HG02610 (cell line): Measurements from ENCODE around the gene RNU1-2.
"Not testable (repeated sequence)": the region's sequence is repeated elsewhere in the genome, so short reads cannot be mapped to it uniquely, and the experiment has no call there.

ENCODE experiments used
- ATAC-seq: cut with Tn5 transposase; IDR thresholded peaks from one replicate; pipeline ENCODE4 v1.9.1; 2021; ENCODE audit warnings: mild to moderate bottlenecking, moderate library complexity; ENCODE audit not compliant: unreplicated experiment

The RNU1-2 gene

GRCh38 chr1:16925635-16926490 lies 30.1 kb downstream of the RNU1-2 start:
- no peak for ATAC-seq

DNA sequence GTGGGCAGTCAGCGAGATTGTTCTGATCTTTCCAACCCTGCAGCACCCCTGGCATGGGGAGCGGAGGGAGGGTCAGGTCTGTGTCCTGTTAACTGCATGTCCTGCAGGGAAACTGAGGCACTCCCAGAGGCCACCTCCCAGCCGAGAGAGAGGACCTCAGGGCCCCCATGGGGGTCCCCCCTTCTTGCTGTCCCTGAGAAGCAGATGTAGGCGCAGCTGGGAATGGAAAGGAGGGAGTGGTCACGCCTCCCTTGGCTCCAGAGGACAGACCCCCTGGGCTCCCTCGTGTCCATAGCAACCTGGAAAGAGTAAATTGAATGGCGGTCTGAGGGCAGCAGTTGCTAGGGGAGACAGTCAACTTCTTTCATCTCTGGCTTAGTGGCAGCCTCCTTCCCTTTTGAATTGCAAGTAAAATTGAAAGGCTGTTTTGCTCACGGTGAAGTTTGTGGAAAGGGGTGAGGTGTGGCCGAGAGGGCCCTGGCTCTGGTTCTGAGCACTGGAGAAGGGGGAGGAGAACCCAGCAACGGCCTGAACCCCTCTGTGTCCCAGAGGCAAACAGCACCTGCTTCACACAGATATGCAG lies 30.8 kb downstream of the RNU1-2 start:
- no peak for ATAC-seq

DNA sequence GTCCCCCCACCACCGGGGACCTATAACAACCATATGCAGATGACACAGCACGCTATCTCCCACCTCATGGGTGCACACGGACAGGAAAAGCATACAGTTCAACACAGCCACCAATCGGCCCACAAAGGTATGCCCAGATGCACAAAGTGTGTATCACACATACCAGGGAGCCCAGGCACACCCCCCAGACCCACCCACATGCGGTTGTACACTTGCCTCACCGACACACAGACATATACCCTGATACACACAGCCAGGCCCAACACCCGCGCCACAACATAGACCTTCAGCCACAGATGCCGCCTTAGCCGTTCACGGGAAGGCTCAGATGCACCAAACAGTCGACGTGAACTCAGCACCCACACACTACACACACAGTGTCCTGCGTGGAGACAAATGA lies 31.5 kb downstream of the RNU1-2 start:
- no peak for ATAC-seq

DNA sequence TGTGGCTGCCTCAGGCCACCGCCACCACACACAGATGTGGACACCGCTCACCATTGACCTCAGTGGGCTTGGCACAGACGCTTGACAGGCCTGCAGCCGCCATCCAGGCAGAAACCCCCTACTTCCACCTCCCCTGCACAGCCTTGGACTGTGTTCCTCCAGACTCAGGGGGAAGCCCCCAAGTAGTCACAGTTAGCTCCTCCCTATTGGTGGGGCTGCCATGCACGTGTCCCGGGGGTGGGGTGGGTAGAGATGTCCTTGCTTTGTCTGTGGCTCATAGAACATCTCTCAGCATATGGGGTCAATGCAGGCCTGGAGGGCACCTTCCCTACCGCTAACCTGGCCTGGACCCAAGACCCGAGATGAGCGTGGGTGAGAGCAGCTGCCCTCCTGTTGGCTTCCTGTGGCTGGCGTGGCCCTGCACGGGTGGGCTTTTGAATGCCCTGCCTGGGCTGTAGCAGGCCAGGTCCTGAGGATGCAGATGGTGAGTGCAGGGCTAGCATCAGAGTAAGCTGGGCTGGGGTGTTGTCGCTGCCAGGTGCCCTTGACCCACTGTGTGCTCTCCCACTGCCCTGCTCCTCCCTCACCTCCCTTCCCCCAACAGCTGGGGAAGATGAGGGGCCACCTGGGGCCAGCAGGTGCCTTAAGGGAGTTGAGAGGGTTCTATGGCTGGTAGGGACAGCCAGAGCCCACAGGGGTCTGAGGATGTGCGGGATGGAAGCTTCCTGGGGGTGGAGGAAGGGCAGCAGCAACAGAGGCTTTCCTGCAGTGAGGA lies 32.1 kb downstream of the RNU1-2 start:
- no peak for ATAC-seq

DNA sequence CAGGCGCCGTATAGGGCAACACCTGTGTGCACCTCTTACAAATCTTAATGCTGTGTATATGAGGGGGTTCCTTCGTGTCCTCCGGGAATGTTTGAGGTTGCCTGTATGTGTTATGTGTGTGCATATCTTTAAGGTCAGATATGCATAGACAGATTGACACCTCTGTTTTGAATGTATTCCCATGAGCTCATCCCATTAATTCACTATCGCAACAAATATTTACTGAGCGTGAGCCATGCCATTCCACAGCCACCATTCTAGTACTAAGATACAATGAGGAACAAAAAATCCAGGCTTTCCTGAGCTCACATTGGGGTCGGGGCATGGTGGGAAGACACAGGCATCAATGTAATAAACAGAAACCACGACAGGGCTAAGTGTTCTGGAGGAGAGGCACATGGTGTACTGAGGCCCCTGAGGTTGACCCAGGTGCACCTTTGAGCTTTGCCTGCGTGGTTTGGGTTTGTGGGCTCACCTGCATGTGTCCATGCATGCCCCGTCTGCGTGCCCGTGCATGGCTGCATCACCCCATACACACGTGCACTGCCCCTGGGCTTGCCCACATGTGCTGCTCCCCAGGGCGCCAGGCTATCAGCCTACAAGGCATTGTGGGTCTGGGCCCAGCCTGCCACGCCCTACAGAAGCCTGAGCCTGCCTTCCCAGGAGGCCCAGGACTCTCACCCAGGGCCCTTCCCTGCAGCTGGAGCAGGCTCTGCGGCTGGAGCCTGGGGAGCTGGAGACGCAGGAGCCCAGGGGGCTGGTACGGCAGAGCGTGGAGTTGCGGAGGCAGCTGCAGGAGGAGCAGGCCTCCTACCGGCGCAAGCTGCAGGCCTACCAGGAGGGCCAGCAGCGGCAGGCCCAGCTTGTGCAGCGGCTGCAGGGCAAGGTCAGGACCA lies 33.6 kb downstream of the RNU1-2 start:
- ATAC-seq, result not testable (repeated sequence)

GRCh38 chr1:16931206-16931934 lies 35.6 kb downstream of the RNU1-2 start:
- not testable (repeated sequence) for ATAC-seq

- not testable (repeated sequence) for ATAC-seq
Observed at GRCh38 chr1:16933945-16934344, 38.2 kb downstream of the RNU1-2 start.

DNA sequence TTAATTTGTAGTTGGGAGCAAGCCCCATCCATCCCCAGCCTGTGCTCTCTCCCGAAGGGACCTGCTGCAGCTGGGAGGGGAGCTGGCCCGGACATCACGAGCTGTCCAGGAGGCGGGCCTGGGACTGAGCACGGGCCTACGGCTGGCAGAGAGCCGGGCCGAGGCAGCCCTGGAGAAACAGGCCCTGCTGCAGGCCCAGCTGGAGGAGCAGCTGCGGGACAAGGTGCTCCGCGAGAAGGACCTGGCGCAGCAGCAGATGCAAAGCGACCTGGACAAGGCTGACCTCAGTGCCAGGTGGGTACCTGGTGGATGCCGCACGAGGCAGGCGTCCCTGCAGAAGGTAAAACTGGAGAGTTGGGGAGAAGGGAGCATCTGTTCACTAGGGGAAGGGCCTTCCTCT lies 40.8 kb downstream of the RNU1-2 start:
- not testable (repeated sequence) for ATAC-seq

GRCh38 chr1:16938351-16939321 lies 42.9 kb downstream of the RNU1-2 start:
- no peak for ATAC-seq

DNA sequence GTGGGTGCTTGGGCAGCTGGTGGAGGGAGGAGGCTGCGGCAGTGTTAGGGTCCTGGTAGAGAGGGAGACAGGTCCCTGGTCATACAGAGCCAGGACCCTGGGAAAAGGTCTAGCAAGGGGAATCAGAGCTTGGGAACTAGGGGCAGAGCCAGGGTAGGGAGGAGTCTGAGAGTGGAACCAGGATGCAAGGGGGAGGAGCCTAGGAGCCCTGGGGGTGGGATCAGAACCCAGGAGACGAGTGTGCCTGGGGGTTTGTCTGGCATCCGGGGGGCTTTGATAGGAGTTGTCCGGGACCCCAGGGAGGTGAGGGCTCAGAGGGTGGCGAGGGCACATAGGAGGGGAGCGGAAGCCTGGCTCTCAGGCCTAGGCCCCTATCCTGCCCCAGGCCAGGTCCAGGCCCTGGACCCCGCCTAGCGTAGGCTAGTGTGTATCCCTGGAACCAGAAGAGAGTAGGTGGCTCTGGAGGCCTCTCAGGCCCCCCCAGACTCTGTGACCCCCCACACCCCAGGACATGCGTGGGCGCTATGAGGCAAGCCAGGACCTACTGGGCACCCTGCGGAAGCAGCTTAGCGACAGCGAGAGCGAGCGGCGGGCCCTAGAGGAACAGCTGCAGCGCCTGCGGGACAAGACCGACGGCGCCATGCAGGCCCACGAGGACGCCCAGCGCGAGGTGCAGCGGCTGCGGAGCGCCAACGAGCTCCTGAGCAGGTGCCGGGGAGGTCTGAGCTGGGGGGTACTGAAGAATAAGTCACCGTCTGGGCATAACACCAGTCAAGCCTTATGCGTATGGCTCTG lies 43.8 kb downstream of the RNU1-2 start:
- ATAC-seq, result not testable (repeated sequence)

- no peak for ATAC-seq
Observed at GRCh38 chr1:16944038-16944437, 48.3 kb downstream of the RNU1-2 start.

- ATAC-seq, result not testable (repeated sequence)
Observed at GRCh38 chr1:16945512-16945911, 49.7 kb downstream of the RNU1-2 start.
